A673 (cell line): ENCODE results near the gene FMO2. TPM values are rescaled to one million over a fixed set of nuclear protein-coding genes. Genes with fewer than 3 reads are reported as not detected.

Experiments
- BruUV-seq: library from RNA; stranded (reverse); fragments of 400-500 nt; replicated peaks from 2 replicates; lab custom pipeline; 2021; lab: Mats Ljungman, UMichigan
- CTCF ChIA-PET: fragments of 300-600 bp; sonication (Branson Sonifier 250); formaldehyde crosslinking; loops from one replicate; lab custom pipeline; 2022; ENCODE audit warnings: antibody characterized with exemption; lab: Charles Lee
- POLR2A ChIA-PET: fragments of 300-600 bp; sonication (Branson Sonifier 250); formaldehyde crosslinking; loops from one replicate; lab custom pipeline; 2022; ENCODE audit warnings: antibody characterized with exemption; ENCODE audit not compliant: low non-redundant PET; lab: Charles Lee
- DNase-seq: peaks from one replicate; pipeline ENCODE4 v3.0.0-alpha.2; 2015; ENCODE audit warnings: low spot score
- H3K27ac ChIP-seq: fragments of 200-600 bp; sonication (generic); 2 replicates; pipeline ENCODE4 v1.5.1; 2016; ENCODE audit warnings: mixed run types, low read depth, mild to moderate bottlenecking, mixed read lengths, antibody characterized with exemption, low read length; ENCODE audit not compliant: poor library complexity, severe bottlenecking
- H3K27me3 ChIP-seq: fragments of 200-600 bp; sonication (generic); replicated peaks from 2 replicates; pipeline ENCODE4 v1.6.1; 2017; ENCODE audit warnings: mixed run types, low read depth, mild to moderate bottlenecking, mixed read lengths, antibody characterized with exemption, low read length; ENCODE audit not compliant: insufficient read depth, poor library complexity
- H3K36me3 ChIP-seq: fragments of 200-600 bp; sonication (generic); 2 replicates; pipeline ENCODE4 v1.6.1; 2016; ENCODE audit warnings: mixed run types, mild to moderate bottlenecking, mixed read lengths, antibody characterized with exemption, low read length; ENCODE audit not compliant: insufficient read depth, poor library complexity, severe bottlenecking
- H3K4me1 ChIP-seq: fragments of 200-600 bp; sonication (generic); 2 replicates; pipeline ENCODE4 v1.6.1; 2017; ENCODE audit warnings: mixed run types, mild to moderate bottlenecking, mixed read lengths, antibody characterized with exemption, low read length; ENCODE audit not compliant: insufficient read depth, poor library complexity, severe bottlenecking
- H3K4me3 ChIP-seq: fragments of 200-600 bp; sonication (generic); 2 replicates; pipeline ENCODE4 v1.5.1; 2016; ENCODE audit warnings: low read depth, mixed run types, mild to moderate bottlenecking, mixed read lengths, low read length; ENCODE audit not compliant: poor library complexity, severe bottlenecking
- H3K9me3 ChIP-seq: fragments of 200-600 bp; sonication (generic); 2 replicates; pipeline ENCODE4 v1.6.1; 2016; ENCODE audit warnings: mixed run types, low read depth, mild to moderate bottlenecking, mixed read lengths, antibody characterized with exemption, low read length; ENCODE audit not compliant: poor library complexity, severe bottlenecking
- EZH2 ChIP-seq: fragments of 200-600 bp; sonication (generic); IDR thresholded peaks from 2 replicates; pipeline ENCODE4 v1.6.1; 2017; ENCODE audit warnings: borderline replicate concordance, low read depth, mild to moderate bottlenecking, mixed read lengths, antibody characterized with exemption, low read length; ENCODE audit not compliant: poor library complexity, severe bottlenecking
- intact Hi-C: fragments of 100-400 bp; cut with micrococcal nuclease; formaldehyde crosslinking; loops from one replicate; pipeline ENCODE4 v1.10.0; 2022; ENCODE audit not compliant: unreplicated experiment
- total RNA-seq: library from RNA; stranded (reverse); gene quantifications from 2 replicates; pipeline ENCODE4 v1.2.3, GENCODE V29; 2021
- TF ChIP-seq, protein P1 (sequence below): fragments of 300-800, 200-600 bp; sonication (generic); conservative IDR thresholded peaks from 2 replicates; pipeline ENCODE4 v1.5.1; 2017; ENCODE audit warnings: low read depth, mild to moderate bottlenecking, antibody characterized with exemption, low read length, moderate library complexity, mixed read lengths

The FMO2 gene
- total RNA-seq, 1 experiment from 2014 or later, result not detected

- no peak overlapping the region for H3K27ac ChIP-seq
- DNase-seq, result no peak
- no peak overlapping the region for H3K4me3 ChIP-seq
- ChIA-PET POLR2A (interaction anchor here (0.7 kb wide), 1 partner anchor 375 kb away, joined by 3 read pairs; no protein-coding TSS in a partner anchor), CTCF (no interaction called here)
- no TSS peak for BruUV-seq
- no peaks in the 10 kb centered on the region for H3K27me3 ChIP-seq
- H3K4me1 ChIP-seq, result no peaks in the 10 kb centered on the region
- no peak for TF ChIP-seq EZH2
- TF ChIP-seq, protein P1, sequence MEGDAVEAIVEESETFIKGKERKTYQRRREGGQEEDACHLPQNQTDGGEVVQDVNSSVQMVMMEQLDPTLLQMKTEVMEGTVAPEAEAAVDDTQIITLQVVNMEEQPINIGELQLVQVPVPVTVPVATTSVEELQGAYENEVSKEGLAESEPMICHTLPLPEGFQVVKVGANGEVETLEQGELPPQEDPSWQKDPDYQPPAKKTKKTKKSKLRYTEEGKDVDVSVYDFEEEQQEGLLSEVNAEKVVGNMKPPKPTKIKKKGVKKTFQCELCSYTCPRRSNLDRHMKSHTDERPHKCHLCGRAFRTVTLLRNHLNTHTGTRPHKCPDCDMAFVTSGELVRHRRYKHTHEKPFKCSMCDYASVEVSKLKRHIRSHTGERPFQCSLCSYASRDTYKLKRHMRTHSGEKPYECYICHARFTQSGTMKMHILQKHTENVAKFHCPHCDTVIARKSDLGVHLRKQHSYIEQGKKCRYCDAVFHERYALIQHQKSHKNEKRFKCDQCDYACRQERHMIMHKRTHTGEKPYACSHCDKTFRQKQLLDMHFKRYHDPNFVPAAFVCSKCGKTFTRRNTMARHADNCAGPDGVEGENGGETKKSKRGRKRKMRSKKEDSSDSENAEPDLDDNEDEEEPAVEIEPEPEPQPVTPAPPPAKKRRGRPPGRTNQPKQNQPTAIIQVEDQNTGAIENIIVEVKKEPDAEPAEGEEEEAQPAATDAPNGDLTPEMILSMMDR, result peak; percentile 28; the same call in 1 of the 2 replicates
- H3K9me3 ChIP-seq, result no peaks in the 10 kb centered on the region
- intact Hi-C loops, result no loop called here
- no peaks in the 10 kb centered on the region for H3K36me3 ChIP-seq
These were observed 28.7 kb downstream of the FMO2 start for GRCh38 chr1:171213559-171214454.

- POLR2A ChIA-PET, result no interaction called here
- Histone ChIP-seq H3K36me3 (no peaks in the 10 kb centered on the region), H3K9me3 (no peaks in the 10 kb centered on the region), H3K27me3 (no peaks in the 10 kb centered on the region), H3K4me1 (peaks cover 23% of the 10 kb centered on the region), H3K4me3 (no peak overlapping the region), H3K27ac (no peak overlapping the region)
- DNase-seq, result no peak
- intact Hi-C loops, result no loop called here
- no TSS peak for BruUV-seq
- no peak for TF ChIP-seq EZH2
- TF ChIP-seq, protein P1, result no peak
- CTCF ChIA-PET, result no interaction called here
These were observed 32.8 kb downstream of the FMO2 start for GRCh38 chr1:171217658-171218443.

- Histone ChIP-seq H3K36me3 (no peaks in the 10 kb centered on the region), H3K4me1 (peaks cover 27% of the 10 kb centered on the region), H3K27me3 (no peaks in the 10 kb centered on the region), H3K9me3 (no peaks in the 10 kb centered on the region), H3K27ac (no peak overlapping the region), H3K4me3 (no peak overlapping the region)
- no peak for DNase-seq
- intact Hi-C loops, result no loop called here
- BruUV-seq, result no TSS peak
- ChIA-PET CTCF (no interaction called here), POLR2A (no interaction called here)
- no peak for TF ChIP-seq EZH2
- TF ChIP-seq, protein P1, result no peak
These were observed 33.6 kb downstream of the FMO2 start for GRCh38 chr1:171218661-171219060.
